Measurements from ENCODE around the gene OR1D5.
A peak's percentile ranks its signal among the peaks of the same experiment; 100 is the strongest.
"Not testable (repeated sequence)": the region's sequence is repeated elsewhere in the genome, so short reads cannot be mapped to it uniquely, and the experiment has no call there.

Gene OR1D5

GRCh38 chr17:3063507-3063906 lies at the start of gene OR1D5:
TSS of gene OR1D5 (minus strand) at chr17:3063607. CDS start at chr17:3063607, 0 bp downstream.
- DNase-seq (ENCODE audit: low spot score), result not testable (repeated sequence)

DNA sequence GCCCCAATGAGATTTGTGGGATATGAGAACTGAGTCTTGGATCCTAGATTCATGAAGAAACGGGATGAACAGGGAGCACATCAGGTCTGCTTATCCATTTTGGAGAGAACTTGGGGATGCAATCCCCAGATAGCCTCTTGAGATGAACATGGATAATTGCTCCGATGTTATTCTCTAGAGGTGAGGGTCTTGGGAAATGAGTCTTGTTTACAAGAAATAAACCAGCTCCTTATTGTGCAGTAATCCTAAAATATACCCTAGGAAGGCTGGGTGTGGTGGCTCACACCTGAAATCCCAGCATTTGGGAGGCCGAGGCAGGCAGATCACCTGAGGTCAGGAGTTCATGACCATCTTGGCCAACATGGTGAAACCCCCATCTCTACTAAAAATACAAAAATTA lies 40.9 kb upstream of the OR1D5 start, which contains the start of gene OR1D2:
OR1D2 (minus strand) TSS at position 101 of the 400 bp plus-strand sequence. CDS start 11,426 bp downstream, outside the sequence.
- TF ChIP-seq CTCF (IDR thresholded peaks at IDR 0.05; ENCODE audit: extremely low read depth, missing control alignments), result no peak
- no peak for DNase-seq (ENCODE audit: low spot score)

- DNase-seq (ENCODE audit: low spot score), result not testable (repeated sequence)
Measured at GRCh38 chr17:3073850-3074249, 10.4 kb upstream of the OR1D5 start.

DNA sequence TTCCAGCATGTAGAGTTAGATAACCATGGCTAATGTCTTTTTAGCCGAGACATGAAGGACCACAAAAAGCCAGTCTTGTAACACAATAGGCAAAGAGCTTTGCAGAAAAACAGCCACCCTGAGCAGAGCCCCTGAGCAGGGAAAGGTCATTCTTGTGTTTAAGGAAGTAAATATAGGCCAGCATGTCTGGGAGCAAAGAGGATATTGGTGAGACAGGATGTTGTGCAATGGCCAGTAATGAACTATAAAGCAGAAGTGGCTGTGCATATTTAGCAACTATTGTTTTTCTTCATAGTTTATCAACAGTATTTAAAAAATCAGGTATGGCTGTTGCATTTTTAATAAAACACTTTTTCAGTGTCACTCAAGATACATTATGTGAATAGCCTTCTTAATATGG lies 1.8 kb upstream of the OR1D5 start:
- DNase-seq (ENCODE audit: low spot score), result not testable (repeated sequence)

- DNase-seq (ENCODE audit: low spot score), result not testable (repeated sequence)
Measured at GRCh38 chr17:3062824-3063377, 506 bp downstream of the OR1D5 start.

DNA sequence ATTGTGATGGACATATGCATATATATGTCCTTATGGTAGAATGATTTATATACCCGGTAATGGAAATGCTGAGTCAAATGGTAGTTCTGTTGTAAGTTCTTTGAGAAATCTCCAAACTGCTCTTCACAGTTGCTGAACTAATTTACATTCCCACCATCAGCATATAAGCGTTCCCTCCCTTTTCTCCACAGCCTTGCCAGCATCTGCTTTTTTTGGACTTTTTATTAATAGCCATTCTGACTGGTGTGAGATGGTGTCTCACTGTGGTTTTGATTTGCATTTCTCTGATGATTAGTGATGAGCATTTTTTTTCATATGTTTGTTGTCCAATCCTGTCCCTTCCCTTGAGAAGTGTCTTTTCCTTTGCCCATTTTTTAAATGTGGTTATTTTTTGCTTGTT lies 8.5 kb downstream of the OR1D5 start:
- DNase-seq (ENCODE audit: low spot score), result not testable (repeated sequence)

DNA sequence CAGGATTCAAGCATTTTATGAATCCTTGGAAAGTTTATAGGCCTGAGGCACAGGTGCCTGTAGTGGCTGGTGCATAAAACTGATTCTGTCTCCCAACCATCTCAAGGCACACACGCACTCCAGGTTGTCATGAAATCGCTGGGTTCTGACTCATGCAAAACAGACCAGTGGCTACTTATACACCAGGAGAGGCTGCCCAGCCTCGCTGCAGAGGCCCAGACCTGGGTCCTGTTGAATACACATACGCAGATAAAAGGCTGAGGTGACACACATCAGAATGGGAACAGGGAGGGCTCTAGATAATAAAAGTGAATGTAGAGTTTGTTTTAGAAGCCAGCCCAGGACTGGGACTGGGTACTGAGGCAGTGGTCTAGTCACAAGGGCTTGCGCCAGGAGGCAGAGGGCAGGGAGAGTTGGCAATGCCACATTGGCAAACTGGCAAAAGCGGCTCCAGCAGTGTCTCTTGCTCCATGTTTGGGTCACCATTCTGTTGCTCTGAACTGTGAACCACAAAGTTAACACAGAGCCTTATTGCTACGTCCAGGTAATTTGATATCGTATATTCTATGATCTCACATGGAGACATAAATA lies 13.6 kb downstream of the OR1D5 start:
- TF ChIP-seq CTCF (IDR thresholded peaks at IDR 0.05; ENCODE audit: extremely low read depth, missing control alignments), result no peak

GRCh38 chr17:3048727-3049471 lies 14.5 kb downstream of the OR1D5 start:
- peak; percentile 13 for TF ChIP-seq CTCF (IDR thresholded peaks at IDR 0.05; ENCODE audit: extremely low read depth, missing control alignments)
- peak; percentile 78 for DNase-seq (ENCODE audit: low spot score)

More for the DNA sequence above, 13.6 kb downstream of the OR1D5 start:
- no peak for DNase-seq (ENCODE audit: low spot score)

- TF ChIP-seq CTCF (IDR thresholded peaks at IDR 0.05; ENCODE audit: extremely low read depth, missing control alignments), result no peak
Measured at GRCh38 chr17:3046753-3047152, 16.7 kb downstream of the OR1D5 start.

DNA sequence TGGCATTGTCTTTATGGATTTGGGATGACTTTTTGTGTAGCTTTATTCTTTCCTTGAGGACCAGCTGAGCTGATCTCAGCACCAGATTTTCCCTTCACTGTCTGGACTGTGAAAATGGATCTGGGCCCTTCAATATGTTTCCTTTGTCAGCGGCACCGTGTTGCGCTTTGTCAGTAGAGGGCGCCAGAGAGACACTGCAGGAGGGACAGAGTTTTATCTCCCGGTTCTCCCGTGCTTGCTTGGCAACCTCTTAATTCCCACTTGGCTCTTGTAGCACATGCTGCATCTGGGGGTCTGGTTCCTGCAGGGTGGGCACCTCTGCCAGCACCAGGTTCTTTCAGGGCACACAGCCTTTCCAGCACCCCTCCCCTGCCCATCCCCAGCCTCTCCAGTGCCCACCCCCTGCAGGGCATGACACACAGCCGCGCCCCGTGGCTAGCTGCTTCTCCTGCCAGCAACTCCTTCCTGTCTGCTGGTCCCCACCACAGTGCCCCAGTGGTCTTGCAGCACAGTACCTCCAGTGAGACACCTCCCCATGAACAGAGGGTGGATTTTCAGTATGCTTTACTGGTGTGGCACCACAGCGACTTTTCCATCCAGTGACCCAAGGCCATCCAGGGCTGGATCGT lies 19.6 kb downstream of the OR1D5 start:
- DNase-seq (ENCODE audit: low spot score), result no peak
- TF ChIP-seq CTCF (IDR thresholded peaks at IDR 0.05; ENCODE audit: extremely low read depth, missing control alignments), result peak; percentile 61

More at GRCh38 chr17:3046753-3047152, 16.7 kb downstream of the OR1D5 start:
- no peak for DNase-seq (ENCODE audit: low spot score)
